GM13976 (cell line): Measurements from ENCODE around the gene SHLD1.

Experiments
- DNase-seq: peaks from one replicate; pipeline ENCODE4 v3.0.0; 2012; ENCODE audit warnings: low spot score
- in situ Hi-C: fragments of 300-500 bp; cut with MboI; formaldehyde crosslinking; loops from one replicate; pipeline ENCODE4 v1.12.0; 2022; ENCODE audit warnings: low sequenced_read_pairs, mixed read lengths, inconsistent platforms; ENCODE audit not compliant: unreplicated experiment
- TF ChIP-seq, protein P1 (sequence below): IDR thresholded peaks from 2 replicates; pipeline ENCODE4 v1.5.1; 2012; ENCODE audit warnings: borderline replicate concordance, mild to moderate bottlenecking; ENCODE audit not compliant: insufficient read depth; ENCODE audit errors: extremely low read depth, missing control alignments, control extremely low read depth

The SHLD1 gene

DNA sequence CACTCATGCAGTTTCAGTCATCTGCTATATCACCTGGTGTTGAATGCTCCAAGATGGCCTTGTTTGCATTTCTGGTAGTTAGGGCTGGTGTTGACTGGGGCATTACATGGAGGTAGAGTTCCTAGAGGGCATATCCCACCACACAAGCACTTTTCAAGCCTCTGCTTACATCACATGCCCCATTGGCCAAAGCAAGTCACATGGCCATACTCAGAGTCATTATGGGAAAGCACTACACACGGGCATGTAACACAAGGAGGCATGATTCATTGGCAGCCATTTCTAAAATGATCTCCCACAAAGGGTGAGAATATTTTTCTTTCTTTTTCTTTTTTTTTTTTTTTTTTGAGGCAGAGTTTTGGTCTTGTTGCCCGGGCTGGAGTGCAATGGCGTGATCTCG, 126.9 kb downstream of the SHLD1 start:
- TF ChIP-seq, protein P1, sequence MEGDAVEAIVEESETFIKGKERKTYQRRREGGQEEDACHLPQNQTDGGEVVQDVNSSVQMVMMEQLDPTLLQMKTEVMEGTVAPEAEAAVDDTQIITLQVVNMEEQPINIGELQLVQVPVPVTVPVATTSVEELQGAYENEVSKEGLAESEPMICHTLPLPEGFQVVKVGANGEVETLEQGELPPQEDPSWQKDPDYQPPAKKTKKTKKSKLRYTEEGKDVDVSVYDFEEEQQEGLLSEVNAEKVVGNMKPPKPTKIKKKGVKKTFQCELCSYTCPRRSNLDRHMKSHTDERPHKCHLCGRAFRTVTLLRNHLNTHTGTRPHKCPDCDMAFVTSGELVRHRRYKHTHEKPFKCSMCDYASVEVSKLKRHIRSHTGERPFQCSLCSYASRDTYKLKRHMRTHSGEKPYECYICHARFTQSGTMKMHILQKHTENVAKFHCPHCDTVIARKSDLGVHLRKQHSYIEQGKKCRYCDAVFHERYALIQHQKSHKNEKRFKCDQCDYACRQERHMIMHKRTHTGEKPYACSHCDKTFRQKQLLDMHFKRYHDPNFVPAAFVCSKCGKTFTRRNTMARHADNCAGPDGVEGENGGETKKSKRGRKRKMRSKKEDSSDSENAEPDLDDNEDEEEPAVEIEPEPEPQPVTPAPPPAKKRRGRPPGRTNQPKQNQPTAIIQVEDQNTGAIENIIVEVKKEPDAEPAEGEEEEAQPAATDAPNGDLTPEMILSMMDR = no peak
- DNase-seq = no peak
- in situ Hi-C loops = no loop called here

DNA sequence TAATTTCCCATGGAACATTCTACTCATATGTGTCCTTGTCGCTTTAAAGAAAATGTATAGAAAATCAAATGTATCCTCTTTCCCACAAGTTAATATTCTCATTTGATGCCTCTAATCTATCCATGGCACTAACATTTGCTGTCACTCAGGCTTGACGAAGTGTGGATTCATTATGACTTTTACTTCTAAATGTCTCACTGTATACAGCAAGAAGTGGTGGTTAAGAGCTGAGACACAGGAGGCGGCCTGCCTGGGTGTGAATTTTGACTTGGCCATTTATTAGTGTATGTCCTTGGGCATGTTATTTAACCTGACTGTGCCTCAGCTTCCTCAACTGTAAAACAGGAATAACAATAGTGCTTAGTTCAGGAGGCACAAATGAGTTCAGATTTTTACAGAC, 130.1 kb downstream of the SHLD1 start:
- no peak for DNase-seq
- TF ChIP-seq, protein P1 = no peak
- in situ Hi-C loops = no loop called here

DNA sequence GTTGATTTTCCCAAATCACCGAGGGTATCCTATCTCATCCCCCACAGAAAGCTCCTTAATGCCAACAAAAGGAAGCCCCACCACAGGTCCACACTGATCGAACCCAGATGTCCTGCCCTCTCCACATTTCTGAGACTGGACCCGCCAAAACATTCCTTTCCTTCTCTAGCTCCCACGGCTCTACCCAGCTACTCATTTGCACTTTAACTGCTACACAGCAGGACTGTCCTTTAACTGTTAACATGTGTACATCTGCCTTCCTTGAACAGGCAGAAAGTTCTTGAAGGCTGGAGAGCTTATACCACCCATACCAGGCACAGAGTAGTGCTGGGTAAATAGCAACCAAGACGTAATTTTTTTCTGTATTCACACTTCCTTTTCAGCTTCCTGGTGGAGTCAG, 131.5 kb downstream of the SHLD1 start:
- TF ChIP-seq, protein P1 = no peak
- in situ Hi-C loops = no loop called here
- no peak for DNase-seq

DNA sequence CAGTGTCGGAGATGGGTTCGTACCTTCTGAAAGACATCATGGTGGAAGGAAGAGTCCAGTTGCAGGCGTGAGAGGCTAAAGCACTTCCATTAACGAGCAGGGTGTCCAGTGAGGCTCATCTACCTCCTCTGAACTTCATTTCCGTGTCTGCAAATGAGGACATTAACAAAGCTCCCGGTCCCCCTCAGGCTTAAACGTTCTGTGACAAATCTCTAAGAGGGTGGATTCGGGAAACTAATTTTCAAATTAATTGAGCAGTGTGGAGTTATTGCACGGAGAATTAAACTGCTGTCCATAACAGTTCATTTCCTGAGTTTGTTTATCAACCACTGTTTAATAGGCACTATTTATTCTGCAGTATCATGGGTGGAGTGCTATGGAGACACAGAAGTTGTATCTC, 132.0 kb downstream of the SHLD1 start:
- DNase-seq = no peak
- in situ Hi-C loops = no loop called here
- TF ChIP-seq, protein P1 = no peak

DNA sequence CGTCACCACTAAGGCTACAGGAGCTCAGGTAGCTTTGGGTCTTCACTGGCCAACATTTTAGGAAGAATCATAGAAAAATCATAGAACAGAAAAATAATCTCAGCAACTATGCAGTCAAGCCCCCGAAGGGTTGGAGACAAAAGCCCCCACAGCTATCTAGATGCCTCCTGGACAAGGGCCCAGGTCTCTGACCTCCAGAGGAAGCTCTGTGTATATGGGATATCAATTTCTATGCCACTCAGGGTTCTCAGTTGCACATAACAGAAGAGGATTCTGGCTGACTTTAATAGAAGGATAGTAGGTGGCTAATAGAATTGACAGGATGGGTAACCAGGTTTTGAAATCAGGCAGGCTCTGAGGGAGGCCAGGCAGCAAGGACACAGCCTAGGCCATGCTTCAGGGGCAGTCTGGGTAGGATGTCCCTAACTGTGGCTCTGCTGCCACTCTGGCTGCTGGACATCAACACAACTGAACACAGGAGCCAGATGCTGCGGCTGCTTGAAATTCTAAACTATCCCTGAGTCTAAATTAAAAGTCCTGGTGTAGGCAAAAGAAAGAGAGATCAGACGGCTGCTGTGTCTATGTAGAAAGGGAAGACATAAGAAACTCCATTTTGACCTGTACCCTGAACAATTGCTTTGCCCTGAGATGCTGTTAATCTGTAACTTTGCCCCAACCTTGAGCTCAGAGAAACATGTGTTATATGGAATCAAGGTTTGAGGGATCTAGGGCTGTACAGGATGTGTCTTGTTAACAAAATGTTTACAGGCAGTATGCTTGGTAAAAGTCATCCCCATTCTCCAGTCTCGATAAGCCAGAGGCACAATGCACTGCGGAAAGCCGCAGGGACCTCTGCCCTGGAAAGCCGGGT, 134.5 kb downstream of the SHLD1 start:
- in situ Hi-C loops = no loop called here
- no peak for DNase-seq
- TF ChIP-seq, protein P1 = no peak

DNA sequence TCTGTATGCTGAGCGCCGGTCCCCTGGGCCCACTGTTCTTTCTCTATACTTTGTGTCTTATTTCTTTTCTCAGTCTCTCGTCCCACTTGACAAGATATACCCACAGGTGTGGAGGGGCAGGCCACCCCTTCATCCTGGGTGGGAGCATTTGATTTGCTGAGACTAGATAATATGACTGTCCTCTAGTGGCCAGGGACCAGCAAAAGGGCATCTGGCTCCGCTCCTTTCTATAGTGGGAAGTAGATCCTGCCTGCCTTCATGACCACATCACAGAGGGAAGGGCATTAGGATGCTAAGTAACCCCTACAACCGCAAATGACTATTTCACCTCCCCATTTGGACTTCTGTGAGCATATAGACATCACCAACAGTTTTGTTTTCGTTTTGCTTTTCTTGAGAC, 135.7 kb downstream of the SHLD1 start:
- no peak for DNase-seq
- in situ Hi-C loops = no loop called here
- TF ChIP-seq, protein P1 = no peak
